Nephron progenitor cell (in vitro differentiated cells): ENCODE results near the gene ROR1.
A peak's percentile ranks its signal among the peaks of the same experiment; 100 is the strongest.

Experiments
- DNase-seq: peaks from one replicate; pipeline ENCODE4 v3.0.0; 2021
- H3K27ac Mint-ChIP-seq: 2 replicates; pipeline ENCODE4 v1.8.0; 2021; ENCODE audit warnings: mild to moderate bottlenecking, moderate library complexity, mixed read lengths
- H3K27me3 Mint-ChIP-seq: 2 replicates; pipeline ENCODE4 v1.8.0; 2021; ENCODE audit warnings: mild to moderate bottlenecking, low read depth, mixed read lengths; ENCODE audit not compliant: poor library complexity
- H3K36me3 Mint-ChIP-seq: 2 replicates; pipeline ENCODE4 v1.8.0; 2021; ENCODE audit warnings: low read depth, mixed read lengths
- H3K4me1 Mint-ChIP-seq: 2 replicates; pipeline ENCODE4 v1.8.0; 2021; ENCODE audit warnings: mixed read lengths
- H3K4me3 Mint-ChIP-seq: 2 replicates; pipeline ENCODE4 v1.8.0; 2021; ENCODE audit warnings: mild to moderate bottlenecking, moderate library complexity, mixed read lengths
- H3K9me3 Mint-ChIP-seq: 2 replicates; pipeline ENCODE4 v1.8.0; 2021; ENCODE audit warnings: mild to moderate bottlenecking, moderate library complexity, mixed read lengths
- TF ChIP-seq, protein P1 (sequence below): fragments of 200-600 bp; sonication (generic); IDR thresholded peaks from 2 replicates; pipeline ENCODE4 v1.5.0; 2021; ENCODE audit warnings: antibody characterized with exemption

ROR1 gene

DNA sequence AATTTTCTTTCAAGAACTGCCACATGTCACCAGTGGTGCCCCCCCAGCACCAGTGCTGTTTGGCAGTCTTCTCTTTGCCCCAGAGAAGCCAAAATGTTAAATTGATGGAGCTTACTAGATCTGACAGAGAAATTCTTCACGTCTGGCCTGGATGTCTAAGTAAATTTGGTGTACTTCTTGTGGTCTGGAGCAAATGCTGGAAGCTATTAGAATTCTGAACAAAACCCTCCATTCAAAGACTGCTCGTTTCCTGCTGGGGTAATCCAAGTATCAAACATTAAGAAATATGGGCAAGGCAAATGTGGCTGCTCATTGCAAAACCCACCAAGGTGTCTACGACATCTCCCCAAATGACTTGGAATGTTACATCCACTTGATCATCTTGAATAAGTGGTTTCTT, 92.3 kb downstream of the ROR1 start:
- Mint-ChIP-seq H3K36me3 (no peaks in the 10 kb centered on the region), H3K9me3 (no peaks in the 10 kb centered on the region), H3K27me3 (no peaks in the 10 kb centered on the region), H3K4me1 (peaks cover 64% of the 10 kb centered on the region), H3K27ac (no peak overlapping the region), H3K4me3 (no peak overlapping the region)
- DNase-seq, result no peak
- TF ChIP-seq, protein P1, sequence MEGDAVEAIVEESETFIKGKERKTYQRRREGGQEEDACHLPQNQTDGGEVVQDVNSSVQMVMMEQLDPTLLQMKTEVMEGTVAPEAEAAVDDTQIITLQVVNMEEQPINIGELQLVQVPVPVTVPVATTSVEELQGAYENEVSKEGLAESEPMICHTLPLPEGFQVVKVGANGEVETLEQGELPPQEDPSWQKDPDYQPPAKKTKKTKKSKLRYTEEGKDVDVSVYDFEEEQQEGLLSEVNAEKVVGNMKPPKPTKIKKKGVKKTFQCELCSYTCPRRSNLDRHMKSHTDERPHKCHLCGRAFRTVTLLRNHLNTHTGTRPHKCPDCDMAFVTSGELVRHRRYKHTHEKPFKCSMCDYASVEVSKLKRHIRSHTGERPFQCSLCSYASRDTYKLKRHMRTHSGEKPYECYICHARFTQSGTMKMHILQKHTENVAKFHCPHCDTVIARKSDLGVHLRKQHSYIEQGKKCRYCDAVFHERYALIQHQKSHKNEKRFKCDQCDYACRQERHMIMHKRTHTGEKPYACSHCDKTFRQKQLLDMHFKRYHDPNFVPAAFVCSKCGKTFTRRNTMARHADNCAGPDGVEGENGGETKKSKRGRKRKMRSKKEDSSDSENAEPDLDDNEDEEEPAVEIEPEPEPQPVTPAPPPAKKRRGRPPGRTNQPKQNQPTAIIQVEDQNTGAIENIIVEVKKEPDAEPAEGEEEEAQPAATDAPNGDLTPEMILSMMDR, result no peak

DNA sequence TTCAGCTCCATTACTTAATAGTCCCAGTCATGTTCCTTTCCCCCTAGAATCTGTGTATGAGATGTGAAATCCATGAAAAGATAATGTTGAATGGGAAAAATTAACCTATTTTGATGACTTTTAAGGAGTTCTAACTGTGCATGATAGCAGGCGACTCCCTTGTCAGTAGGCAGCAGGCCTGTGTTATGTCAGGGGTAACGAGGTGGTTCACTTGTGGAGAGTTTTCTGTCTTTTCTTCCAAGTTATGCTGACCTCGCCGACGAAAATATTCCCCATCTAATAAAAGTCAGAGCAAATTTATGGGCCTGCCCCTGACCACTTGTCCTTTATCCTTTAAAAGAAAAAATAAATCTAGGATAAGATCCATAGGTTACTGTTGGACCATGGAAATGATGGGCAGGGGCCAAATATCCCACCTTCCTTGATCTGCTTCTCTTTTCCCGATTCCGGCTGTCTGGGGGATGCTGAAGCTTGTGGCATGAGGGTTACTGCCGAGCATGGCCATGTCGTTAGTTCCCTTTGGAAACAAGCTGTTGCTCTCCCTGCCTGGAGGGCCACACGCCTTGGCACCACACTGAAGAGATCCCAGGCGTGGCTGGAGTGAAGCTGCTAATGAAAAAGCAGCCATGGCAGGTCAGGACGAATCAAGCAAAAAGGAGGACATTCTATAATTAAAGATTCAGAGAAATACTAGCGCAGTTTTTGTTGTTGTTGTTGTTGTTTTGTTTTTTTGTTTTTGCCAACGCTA, 93.8 kb downstream of the ROR1 start:
- TF ChIP-seq, protein P1, result no peak
- no peaks in the 10 kb centered on the region for H3K27me3 Mint-ChIP-seq
- peak overlapping the region; percentile 15 for H3K27ac Mint-ChIP-seq

DNA sequence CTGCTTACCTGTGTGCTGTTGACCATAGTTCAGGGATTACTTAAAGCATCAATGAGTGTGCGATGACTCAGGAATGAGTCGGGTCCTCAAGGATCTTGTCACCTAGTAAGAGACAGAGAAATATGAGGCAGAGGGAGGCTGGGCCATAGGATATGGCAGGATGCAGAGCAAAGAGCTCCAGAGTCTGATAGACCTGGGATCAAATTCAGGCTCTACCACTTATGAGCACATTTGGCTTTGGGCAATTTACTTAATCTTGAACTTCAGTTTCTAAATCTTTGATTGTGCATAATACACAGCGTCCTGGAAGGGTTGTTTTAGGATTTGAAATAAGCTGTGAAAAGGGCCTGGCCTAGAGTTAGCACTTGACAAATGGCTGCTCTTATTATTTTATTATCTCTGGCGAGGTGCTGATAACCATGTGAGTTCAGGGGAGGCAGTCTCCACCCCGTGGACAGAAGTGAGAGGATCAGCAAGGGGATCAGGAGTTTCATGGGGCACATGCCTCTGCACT, 94.5 kb downstream of the ROR1 start:
- H3K27me3 Mint-ChIP-seq, result no peaks in the 10 kb centered on the region
- H3K4me1 Mint-ChIP-seq, result peaks cover 60% of the 10 kb centered on the region
- no peaks in the 10 kb centered on the region for H3K9me3 Mint-ChIP-seq
- H3K4me3 Mint-ChIP-seq, result no peak overlapping the region
- no peaks in the 10 kb centered on the region for H3K36me3 Mint-ChIP-seq
- TF ChIP-seq, protein P1, result no peak
- no peak for DNase-seq
- peak overlapping the region; percentile 70 for H3K27ac Mint-ChIP-seq

More for the DNA sequence above, 93.8 kb downstream of the ROR1 start:
- Mint-ChIP-seq H3K4me1 (peaks cover 63% of the 10 kb centered on the region), H3K4me3 (no peak overlapping the region), H3K36me3 (no peaks in the 10 kb centered on the region), H3K9me3 (no peaks in the 10 kb centered on the region)
- no peak for DNase-seq

DNA sequence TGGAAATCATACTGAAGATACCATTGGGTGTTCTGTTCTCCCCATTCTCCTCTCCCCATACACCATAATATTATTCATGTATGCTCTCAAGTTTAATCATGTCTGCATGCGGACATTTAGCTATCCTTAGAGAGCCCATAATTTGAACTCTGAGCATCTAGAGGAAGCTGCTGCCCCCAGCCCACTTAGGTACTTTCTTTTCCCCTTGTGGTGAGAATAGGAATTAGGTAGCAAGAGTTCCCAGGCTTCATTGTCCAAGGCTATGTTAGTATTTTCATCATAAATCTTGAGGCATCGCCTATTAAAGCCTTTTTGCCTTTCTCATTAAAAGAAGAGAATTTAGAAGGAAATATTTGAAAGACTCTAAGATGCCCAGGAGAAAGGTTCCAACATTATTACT, 96.3 kb downstream of the ROR1 start:
- Mint-ChIP-seq H3K4me3 (no peak overlapping the region), H3K4me1 (peaks cover 61% of the 10 kb centered on the region), H3K36me3 (no peaks in the 10 kb centered on the region), H3K27me3 (no peaks in the 10 kb centered on the region), H3K9me3 (no peaks in the 10 kb centered on the region), H3K27ac (no peak overlapping the region)
- TF ChIP-seq, protein P1, result no peak
- DNase-seq, result no peak

DNA sequence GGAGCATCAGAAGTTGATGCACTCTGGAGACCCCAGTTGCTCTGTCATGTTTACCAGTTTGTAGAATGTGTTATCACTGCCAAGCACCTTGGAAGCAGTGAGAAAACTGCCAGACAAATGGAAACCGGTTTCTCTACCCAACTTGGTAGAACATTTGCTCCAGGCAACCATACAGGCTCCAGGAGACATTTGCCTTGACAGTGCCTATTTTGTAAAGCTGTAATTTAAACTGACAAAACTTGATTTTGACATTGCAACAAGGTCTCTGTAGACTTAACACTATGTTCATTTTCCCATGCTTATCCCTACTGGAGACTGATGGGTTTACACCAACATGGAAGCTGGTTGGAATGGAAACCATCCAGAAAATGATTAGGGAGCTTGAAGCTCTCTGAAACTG, 97.6 kb downstream of the ROR1 start:
- Mint-ChIP-seq H3K27me3 (no peaks in the 10 kb centered on the region), H3K9me3 (no peaks in the 10 kb centered on the region), H3K36me3 (no peaks in the 10 kb centered on the region), H3K4me3 (no peak overlapping the region), H3K27ac (no peak overlapping the region), H3K4me1 (peaks cover 51% of the 10 kb centered on the region)
- TF ChIP-seq, protein P1, result no peak
- no peak for DNase-seq

DNA sequence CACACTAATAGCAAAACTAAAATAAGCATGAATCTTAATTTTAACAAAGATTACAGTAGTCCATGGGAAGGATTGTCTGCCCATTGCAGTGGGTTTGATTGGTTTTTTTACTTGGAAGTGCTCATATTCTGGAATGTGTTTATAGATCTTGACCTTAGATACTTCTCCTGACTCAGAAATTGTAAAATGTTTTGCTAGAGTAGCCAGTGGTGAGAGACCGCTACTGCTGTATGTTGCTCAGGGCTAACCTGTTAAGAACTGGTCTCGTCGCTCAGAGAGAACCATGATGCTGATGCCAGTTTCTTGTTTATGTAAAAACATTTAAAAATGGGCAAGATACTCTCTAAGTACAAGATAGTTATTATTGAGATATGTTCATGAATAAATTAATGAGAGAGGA, 99.9 kb downstream of the ROR1 start:
- DNase-seq, result no peak
- TF ChIP-seq, protein P1, result no peak
- H3K36me3 Mint-ChIP-seq, result no peaks in the 10 kb centered on the region
- H3K27ac Mint-ChIP-seq, result no peak overlapping the region
- no peak overlapping the region for H3K4me3 Mint-ChIP-seq
- no peaks in the 10 kb centered on the region for H3K27me3 Mint-ChIP-seq
- H3K4me1 Mint-ChIP-seq, result peaks cover 30% of the 10 kb centered on the region
- no peaks in the 10 kb centered on the region for H3K9me3 Mint-ChIP-seq
